ENCODE results near the gene RNASE2. TPM values are rescaled to one million over a fixed set of nuclear protein-coding genes. Genes with fewer than 3 reads are reported as not detected.

Gene RNASE2
- total RNA-seq = not detected in 2 replicates

DNA sequence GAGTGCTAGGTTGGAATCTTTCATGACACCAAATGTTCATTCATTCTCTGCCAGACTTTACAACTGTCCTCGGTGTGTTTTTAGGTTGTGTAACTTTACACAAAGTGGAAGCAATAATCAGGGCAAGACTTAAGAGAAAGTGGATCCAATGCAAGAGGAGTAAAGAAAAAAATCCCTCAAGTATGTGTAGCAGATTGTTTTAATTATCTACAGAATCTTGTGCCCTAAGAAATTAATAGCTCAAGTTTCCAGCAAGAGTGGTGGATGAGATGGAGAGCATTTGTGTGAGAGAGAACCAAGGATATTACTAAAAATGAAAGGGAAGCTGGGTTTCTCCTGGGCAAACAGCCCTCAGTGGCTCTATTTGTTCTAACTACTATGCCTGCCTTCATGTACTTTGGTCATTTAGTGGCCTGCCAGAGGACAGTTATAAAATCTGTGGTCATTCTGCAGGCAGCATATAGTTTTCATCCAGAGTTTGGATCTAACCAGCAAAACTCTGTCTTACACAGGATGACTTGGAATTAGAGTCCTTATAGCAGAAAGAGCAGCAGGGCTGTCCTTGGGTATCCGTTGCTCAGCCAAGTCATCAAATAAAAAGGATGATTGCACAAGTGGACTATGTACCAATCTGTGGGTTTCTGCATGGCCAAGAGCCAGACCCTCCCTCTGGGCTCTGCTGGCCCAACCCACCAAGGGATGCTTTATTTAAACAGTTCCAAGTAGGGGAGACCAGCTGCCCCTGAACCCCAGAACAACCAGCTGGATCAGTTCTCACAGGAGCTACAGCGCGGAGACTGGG lies at the start of gene RNASE2:
TSS of gene RNASE2 (plus strand) at position 752 of the 802 bp plus-strand sequence. CDS start 285 bp downstream, outside the sequence.

DNA sequence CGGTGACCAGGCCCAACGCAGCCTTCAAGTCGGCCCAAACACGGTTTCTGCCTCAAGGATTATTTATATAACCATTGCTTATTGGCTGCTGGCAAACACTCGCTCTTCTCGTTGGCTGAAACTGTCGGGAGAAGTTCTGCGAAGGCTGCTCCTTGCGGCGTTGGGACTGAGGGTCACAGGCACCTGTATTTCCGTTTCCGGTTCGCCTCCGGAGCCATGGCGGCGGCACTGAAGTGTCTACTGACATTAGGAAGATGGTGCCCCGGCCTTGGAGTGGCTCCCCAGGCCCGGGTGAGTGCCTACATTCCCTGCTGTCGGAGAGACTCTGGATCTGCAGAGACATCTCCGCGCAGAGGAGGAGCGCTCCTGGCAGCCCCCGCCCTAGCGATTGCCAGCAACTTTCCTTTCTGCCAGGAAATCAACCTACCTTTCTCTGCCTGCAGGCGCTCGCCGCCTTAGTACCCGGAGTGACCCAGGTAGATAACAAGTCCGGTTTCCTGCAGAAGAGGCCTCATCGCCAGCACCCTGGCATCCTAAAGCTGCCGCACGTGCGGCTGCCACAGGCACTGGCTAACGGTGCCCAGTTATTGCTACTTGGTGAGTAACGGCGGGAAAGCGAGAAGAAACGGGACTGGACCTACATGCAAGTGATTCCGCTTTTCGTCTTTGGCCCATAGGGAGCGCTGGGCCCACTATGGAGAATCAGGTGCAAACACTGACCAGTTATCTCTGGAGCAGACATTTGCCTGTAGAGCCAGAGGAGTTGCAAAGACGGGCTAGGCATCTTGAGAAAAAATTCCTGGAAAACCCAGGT lies 34.7 kb downstream of the RNASE2 start, which contains the start of gene METTL17:
TSS of gene METTL17 (plus strand) at position 194 of the 814 bp plus-strand sequence. CDS start at position 217, 23 bp downstream.

DNA sequence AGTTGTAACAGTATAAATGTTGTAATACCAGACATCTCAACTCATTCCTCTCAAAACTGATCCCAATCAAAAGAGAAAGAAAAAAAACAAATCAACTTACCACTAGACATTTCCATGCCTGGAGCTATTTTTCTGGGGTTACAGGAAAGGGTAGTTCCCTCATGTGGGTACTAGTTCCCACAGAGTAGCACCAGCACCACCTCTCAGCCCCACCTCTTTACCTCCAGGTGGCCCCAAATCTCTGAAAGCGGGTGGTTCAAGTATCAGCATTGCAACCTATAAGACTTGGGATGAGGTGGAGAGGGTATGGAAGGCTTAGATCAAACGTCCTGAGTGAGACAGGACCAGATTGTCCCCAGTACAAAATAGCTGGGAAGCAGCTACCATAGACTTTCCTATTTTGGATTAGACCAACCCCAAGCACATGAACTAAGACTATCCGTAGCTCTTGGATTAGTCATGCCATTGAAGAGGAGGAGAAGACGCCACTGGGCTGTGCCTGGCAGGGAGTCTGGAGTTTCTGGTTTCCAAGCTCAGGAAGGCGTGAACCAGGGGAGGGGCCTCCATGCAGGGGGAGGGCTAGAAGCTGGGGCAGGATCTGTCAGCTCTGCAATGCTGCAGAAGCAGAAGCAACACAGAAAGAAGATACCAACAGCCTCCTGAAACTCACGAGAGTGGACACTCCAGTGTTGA lies 43.5 kb downstream of the RNASE2 start, which contains the start of gene SLC39A2:
TSS of gene SLC39A2 (plus strand) at position 620 of the 693 bp plus-strand sequence. CDS start 154 bp downstream, outside the sequence.

Other genes with a start within 250 kb of the RNASE2 start
- not detected in 2 replicates for gene EDDM3A, start 209.6 kb upstream of the RNASE2 start, total RNA-seq
- not detected in 2 replicates for gene EDDM3B, start 187.1 kb upstream of the RNASE2 start, total RNA-seq
- gene RNASE6, start 174.2 kb upstream of the RNASE2 start, total RNA-seq = not detected in 2 replicates
- gene RNASE1, start 152.6 kb upstream of the RNASE2 start, total RNA-seq = 1.7 and 3.6 TPM in 2 replicates
- gene RNASE3, start 64.1 kb upstream of the RNASE2 start, total RNA-seq = not detected in 2 replicates
- 45.9 and 46.5 TPM in 2 replicates for gene METTL17, start 34.5 kb downstream of the RNASE2 start, total RNA-seq
- gene SLC39A2, start 43.8 kb downstream of the RNASE2 start, total RNA-seq = 0.25 TPM in 1 of 2 replicates, not detected in the other
- gene NDRG2, start 69.6 kb downstream of the RNASE2 start, total RNA-seq = 54.0 and 70.0 TPM in 2 replicates
- not detected in 2 replicates for gene TPPP2, start 74.7 kb downstream of the RNASE2 start, total RNA-seq
- gene RNASE13, start 79.3 kb downstream of the RNASE2 start, total RNA-seq = not detected in 2 replicates
- gene RNASE7, start 86.9 kb downstream of the RNASE2 start, total RNA-seq = not detected in 2 replicates
- gene RNASE8, start 102.3 kb downstream of the RNASE2 start, total RNA-seq = not detected in 2 replicates
- 53.6 and 64.6 TPM in 2 replicates for gene ARHGEF40, start 114.8 kb downstream of the RNASE2 start, total RNA-seq
- gene ZNF219, start 143.2 kb downstream of the RNASE2 start, total RNA-seq = 17.3 and 20.2 TPM in 2 replicates
- not detected in 2 replicates for gene TMEM253, start 145.6 kb downstream of the RNASE2 start, total RNA-seq
- not detected in 2 replicates for gene OR5AU1, start 200.6 kb downstream of the RNASE2 start, total RNA-seq